Hematopoietic multipotent progenitor cell treated with erythropoietin and hydrocortisone succinate and interleukin-3 and kit ligand, for 6 days (in vitro differentiated cells): ENCODE data around the gene DDB1.

Source experiments
- DNase-seq: peaks from one replicate; pipeline ENCODE4 v3.0.0-alpha.2; 2015

DDB1 gene

DNA sequence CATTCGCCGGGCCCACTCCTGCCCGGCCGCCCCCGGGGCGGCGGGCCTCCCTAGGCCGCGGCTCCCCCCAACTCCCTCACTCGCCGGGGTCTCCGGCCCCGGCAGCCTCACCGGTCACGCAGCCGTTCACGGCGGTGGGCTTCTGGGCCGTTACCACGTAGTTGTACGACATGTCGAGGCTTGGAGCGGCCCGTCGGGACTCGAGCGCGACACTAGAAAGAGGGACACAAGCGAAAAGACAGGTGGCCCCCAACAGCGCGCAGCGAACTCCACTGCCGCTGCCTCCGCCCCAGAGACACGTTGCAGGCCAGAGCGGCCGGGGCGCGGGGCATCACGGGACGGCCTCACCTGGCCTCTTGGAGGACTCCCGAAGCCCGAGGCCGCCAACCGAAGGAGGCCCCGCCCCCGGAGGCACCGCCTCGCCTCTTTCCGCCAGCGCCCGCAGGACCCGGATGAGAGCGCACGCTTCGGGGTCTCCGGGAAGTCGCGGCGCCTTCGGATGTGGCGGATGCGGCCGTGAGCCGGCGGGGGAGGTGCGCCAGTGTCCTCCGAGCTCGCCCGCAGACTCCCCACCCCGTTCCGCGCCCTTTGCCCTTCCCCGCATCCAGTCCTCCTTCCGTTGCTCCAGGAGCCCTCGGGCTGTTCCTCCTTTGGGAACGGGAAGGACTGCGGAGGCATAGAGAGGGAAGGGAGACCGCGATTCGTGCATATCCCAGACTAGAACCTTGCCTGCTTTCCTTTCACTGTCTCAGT lies at the start of gene DDB1, which contains the start of gene TKFC:
DDB1 (minus strand) TSS at position 309 of the 753 bp plus-strand sequence; CDS start at position 172, 137 bp downstream.
TKFC (plus strand) TSS at position 432 of the 753 bp plus-strand sequence. CDS start 1,501 bp downstream, outside the sequence.
- DNase-seq, result peak; percentile 97

DNA sequence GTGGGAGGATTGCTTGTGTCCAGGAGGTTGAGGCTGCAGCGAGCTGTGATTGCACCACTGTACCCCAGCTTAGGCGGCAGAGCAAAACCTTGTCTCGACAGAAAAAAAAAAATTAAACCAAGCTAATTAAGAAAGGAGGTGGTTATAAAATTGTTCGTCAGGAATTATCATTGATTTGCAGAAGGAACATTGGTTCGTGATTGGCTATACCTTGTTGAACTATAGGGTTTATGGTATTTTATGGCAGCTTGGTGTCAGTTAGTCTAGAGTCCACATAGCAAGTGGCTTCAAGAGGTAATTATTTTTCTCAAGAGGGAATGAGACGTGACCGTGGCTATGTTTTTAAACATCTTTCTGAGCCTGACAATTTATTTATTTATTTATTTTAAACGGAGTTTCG lies 48.0 kb upstream of the DDB1 start:
- DNase-seq, result no peak

DNA sequence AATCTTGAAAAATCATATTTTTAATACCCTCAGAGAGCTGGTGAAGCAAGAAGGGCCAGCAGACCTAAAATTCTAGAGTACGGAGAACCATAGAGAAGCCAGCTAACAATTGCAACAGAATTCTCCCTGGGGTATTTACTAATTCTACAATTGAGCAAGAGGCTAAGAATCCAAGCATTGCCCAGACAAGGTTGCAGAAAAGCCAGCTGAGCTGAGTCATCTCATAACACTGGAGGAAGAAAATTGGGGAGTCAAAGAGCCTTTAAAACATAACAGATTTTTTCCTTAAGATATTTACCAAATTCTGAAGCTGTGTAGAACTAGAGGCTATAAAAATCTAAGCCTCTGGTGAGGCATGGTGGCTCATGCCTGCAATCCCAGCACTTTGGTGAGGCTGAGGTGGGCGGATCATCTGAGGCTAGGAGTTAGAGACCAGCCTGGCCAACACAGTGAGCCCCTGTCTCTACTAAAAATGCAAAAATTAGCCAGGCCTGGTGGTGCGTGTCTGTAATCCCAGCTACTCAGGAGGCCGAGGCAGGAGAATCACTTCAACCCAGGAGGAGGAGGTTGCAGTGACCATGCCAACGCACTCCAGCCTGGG lies 45.9 kb upstream of the DDB1 start:
- DNase-seq, result peak; percentile 43

DNA sequence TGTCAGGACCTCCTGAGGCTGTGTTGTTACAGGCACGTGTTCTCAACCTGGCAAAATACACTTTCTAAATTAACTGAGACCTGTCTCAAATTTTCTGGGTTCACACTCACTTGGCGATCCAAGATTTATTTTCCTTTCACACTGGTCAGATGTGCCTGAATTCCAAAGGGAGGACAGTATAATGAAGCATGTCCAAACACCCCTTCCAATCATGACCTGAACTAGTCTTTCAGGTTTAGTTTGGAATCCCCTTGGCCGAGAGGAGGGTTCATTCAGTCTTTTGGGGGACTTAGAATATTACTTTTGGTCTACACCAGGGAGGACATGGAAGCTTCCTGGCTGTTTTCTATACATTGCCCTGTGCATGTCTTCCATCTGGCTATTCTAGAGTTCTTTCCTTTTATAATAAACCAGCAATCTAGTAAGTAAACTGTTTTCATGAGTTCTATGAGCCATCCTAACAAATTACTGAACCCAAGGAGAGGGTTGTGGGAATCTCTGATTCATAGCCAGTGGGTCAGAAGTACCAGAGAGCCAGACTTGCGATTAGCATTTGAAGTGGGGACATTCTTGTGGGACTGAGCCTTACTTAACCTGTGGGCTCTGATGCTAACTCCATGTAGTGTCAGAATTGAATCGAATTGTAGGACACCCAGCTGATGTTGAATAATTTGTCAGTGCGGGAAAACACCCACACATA lies 44.7 kb upstream of the DDB1 start:
- no peak for DNase-seq

DNA sequence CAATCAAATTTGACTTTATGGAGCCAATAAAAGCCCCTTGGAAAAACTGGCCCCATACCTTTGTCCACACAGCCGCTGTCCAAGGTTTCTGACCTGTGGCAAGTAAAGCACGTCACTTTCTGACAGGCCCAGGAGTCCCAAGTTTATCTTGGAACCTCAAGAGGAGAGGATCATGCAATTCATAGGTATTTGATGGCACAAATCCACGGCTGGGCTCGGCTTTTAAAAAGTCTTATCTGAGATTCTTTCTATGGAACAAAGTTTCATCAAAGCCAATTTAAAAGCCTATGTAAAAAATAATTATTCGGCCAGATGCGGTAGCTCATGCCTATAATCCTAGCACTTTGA lies 42.8 kb upstream of the DDB1 start:
- DNase-seq, result no peak

DNA sequence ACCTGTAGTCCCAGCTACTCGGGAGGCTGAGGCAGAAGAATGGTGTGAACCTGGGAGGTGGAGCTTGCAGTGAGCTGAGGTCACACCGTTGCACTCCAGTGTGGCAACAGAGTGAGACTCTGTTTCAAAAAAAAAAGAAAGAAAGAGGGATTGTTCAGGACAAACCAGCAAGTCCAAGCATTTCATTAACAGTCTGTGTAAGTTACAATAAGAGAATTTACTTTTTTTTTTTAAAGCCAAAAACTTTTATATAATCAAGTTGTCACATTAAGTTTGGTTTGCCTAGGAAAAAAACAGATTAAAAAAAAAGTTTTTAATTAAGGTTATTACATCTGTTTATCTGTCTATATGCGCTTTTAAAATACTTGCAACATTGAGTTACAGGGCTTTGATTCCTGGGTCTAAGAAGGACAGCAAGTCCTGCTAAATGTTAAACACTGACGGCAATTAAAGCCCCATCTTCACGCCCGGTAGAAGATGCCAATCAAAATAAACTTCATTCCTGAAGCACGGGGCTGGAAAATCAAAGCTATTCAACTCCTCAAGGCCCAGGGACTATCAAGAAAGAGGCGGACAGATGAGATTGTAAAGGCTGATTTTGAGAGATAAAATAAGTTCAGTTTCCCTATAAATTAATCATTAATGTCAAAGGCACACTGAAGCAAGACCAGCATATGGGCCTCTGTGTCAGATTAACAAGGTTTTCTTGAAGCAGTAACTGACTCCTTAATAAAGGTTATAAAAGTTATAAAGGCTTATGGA lies 39.9 kb upstream of the DDB1 start:
- no peak for DNase-seq

DNA sequence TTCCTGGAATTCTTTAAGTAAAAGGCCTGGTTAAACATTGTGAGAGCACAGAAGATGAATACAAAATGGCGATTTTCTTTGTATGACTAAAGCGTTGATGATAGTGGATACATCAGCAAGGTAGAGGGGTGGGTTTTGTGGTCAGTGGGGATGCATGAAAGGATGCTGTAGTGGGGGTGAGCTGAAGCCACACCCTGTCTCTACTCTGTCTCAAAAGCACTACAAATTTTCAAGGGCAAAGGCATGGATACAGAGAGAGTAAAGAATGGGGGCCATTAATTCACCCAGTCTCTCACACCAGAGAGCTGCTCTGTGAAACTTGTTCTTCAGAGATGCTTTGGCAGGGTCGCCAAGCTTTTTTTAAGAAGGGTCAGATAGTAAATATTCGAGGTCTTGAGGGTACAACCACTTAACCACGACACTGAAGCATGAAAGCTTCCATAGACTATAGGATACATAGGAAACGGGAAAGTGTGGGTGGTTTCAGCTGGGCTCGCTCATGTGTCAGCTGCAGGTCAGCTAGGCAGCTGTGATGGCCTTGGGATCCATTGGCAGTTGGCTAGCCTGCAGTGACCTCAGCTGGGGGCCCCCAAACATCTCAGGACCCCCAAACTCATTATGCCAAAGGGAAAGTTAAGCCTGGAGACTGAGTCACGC lies 37.6 kb upstream of the DDB1 start:
- DNase-seq, result no peak

DNA sequence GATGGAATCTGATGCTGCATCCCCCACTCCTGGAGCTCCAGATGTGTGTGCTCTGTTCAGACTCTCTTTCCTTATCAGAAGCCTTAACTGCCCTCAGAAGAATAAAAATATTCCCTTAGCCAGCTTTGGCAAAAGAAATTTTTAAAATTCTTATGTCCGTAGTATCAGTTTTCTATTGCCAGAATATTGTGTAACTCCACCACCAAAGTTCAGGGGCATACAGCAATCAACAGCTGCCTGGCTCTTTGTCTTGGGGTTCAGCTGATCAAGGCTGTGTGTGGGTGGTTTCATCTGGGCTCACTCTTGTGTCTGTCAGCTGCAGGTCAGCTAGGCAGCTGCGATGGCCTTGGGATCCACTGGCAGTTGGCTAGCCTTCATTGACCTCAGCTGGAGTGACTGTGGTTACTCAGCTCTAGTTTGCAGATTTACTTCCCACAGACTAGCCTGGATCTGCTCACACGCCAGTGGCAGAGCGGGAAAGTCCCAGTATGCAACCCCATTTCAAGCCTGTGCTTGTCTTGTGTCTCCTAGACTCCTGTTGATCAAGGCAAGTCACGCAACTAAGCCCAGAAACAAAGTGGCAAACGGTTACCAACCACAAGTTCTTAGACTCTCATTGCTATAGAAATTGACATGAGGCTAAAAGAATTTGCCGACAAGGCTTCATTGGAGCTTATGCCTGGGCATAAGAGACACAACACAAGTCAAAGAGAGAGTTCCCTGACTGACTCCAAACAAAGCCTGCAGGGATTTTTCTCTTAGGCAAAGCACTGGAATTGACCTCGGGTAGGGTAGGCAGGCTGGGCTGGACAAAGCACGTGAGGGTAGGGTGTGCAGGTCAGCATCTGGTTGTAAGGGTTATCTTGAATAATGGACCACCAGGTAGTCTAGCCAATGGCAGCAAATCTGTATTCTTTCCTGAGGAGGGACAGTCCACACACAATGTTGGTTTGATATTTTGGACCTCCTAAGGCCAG lies 36.8 kb upstream of the DDB1 start:
- no peak for DNase-seq

DNA sequence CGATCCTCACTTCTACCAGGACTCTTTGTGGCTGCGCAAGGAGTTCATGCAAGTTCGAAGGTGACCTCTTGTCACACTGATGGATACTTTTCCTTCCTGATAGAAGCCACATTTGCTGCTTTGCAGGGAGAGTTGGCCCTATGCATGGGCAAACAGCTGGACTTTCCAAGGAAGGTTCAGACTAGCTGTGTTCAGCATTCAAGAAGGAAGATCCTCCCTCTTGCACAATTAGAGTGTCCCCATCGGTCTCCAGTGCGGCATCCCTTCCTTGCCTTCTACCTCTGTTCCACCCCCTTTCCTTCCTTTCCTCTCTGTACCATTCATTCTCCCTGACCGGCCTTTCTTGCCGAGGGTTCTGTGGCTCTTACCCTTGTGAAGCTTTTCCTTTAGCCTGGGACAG lies 35.7 kb upstream of the DDB1 start:
- DNase-seq, result no peak

DNA sequence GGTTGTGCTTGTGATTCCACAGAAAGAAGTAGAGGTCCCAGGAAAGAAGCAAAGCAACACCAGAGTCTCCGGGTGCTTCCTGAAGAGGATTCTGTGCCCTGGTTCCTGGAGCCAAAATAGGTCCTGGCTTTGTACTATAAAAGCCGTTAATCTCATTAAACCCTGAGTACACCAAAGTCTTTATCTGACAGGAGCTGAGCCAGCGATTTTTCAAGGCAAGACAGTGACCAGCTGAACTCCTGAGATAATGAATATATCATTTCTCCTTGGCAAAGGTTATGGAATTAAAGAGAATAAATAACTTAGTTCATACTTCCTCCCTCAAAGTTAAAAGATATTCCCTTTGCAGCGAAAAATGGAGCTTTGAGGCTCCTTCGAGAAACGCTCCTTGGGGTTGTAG lies 34.5 kb upstream of the DDB1 start:
- DNase-seq, result peak; percentile 89

DNA sequence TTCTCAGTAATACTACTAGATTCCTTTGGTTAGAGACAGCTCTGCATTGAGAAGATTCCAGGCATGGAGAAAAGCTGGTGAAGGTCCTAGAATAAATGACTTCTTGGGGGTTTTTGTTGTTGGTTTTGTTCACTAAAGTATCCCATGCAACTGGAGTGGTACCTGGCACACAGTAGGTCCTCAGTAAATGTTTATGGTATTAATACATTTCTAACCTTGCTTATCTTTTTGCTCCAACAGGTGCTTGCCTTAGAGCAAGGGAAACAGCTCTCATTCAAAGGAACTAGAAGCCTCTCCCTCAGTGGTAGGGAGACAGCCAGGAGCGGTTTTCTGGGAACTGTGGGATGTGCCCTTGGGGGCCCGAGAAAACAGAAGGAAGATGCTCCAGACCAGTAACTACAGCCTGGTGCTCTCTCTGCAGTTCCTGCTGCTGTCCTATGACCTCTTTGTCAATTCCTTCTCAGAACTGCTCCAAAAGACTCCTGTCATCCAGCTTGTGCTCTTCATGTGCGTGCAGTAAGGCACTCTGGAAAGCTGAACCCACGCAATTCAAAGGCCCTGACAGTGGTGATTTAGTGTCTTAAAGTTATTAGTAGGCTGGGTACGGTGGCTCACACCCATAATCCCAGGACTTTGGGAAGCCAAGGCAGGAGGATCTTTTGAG lies 31.2 kb upstream of the DDB1 start:
- no peak for DNase-seq

DNA sequence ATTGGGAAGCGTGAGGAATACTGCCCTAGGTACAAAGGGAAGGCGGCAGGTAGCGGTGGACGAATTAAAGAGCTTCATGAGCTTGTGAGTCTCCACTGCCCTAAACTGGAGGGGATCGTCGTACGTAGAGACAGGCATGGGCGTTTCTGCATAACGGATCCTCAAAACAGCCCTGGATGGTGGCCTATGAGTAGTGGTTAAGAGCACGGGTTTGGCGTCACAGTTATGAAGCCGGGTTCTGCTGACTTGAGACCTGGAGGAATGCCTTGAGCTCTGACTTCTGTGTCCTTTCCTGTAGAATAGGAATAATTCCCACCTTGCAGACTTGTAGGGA lies 29.6 kb upstream of the DDB1 start:
- DNase-seq, result peak; percentile 75

DNA sequence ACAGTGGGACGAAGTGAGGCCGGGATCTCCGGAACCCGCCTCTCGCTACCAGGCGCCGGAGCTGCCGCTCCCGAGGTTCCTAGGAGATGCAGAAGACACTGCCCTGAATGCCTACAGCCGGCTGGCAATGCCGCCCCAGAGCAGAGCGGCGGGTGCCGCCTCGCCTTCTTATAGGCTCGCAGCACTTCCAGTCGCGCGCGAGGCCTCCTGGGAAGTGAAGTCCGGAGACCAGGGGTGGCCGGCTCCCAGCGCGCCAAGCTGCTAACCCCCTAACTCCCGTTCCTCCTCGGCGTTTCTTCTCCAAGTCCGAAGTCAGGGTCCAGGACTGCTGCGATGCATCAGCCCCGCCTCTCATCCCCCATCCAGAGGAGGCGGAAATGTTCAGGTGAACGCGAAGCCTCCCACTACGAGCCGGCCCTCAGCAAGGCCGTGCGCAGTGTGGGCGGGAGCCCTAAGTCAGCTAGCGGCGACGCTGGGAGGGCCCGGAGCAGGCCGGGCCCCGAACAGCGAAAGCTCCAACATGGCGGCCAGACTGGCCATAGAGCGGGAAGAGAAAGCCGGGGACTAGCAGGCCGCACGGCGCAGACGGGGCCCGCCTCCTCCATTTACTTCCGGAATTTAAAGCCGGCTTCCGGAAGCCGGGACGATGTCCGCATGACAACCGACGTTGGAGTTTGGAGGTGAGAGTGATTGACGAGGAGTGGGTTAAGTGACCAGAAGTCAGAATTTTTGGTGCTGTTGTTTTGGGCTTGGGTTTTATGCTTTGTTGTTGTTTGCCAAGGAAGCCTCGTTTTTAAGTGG lies 29.0 kb upstream of the DDB1 start, which contains the start of the genes CYB561A3 and TMEM138:
CYB561A3 (minus strand) TSS at position 142 of the 801 bp plus-strand sequence. CDS start 5,169 bp downstream, outside the sequence.
TMEM138 (plus strand) TSS at position 634 of the 801 bp plus-strand sequence. CDS start 2,017 bp downstream, outside the sequence.
- peak; percentile 98 for DNase-seq

DNA sequence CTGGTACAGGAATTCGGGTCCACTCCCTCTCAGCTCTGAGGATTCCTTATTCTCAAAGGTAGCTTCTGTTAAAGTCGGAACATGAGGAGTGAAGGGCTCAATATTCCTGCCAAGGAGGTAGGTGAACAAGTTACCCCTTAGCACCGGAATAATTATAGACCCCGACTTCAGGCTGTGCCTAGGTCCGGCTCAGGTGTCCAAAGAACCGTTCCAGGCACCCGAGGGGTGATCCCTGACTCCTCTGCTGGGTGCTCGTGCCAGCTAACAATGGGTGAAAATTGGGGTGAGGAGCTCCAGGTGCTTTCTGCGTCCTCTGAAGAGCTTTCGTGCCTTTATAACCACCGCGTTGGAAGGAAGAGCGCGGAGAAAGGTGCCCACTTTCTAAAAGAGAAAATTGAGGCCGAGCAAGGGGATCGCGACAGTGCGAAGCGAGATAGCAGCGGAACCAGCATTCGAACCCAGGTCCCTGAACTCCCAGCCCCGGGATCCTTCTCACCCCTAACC lies 28.4 kb upstream of the DDB1 start:
- no peak for DNase-seq

DNA sequence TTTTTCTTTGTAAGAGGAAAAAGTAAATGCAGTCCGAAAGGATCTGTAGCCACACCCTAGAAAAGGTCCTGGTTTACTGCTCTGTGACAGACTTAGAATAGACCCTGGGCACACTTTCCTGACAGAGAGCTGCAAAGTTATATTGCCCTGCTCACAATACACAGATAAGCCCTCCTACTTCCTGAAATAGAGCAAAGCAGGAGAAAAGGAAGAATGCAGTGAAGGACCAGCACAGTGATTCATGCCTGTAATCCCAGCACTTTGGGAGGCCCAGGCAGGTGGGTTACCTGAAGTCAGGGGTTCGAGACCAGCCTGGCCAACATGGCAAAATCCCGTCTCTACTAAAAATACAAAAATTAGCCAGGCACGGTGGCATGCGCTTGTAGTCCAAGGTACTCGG lies 26.6 kb upstream of the DDB1 start:
- no peak for DNase-seq

DNA sequence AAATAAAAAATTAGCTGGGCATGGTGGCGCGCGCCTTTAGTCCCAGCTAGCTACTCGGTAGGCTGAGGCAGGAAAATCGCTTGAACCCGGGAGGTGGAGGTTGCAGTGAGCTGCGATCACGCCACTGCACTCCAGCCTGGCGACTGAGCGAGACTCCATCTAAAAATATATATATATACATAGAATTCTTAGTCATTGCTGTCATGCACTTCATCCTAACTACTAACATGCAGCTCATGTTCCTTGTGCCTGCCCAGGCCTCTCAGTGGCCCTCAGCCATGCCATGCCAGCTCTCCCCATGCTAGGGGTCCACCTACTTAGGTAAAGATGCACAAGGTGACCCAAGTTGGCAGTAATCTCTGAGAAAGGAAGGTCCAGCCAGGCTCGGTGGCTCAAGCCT lies 25.7 kb upstream of the DDB1 start:
- no peak for DNase-seq

DNA sequence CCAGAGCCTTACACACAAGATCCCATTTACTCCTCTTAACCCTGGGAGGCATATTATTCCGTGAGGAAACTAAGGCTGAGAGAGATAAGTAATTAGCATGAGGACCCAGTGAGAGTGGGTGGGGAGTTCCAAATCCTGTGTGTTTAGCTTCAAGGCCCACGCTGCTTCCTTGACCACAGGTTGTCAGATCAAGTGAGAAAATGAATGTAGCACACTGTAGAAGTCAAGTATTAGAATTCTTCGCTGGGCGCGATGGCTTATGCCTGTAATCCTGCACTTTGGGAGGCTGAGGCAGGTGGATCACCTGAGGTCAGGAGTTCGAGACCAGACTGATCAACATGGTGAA lies 25.0 kb upstream of the DDB1 start:
- DNase-seq, result no peak

DNA sequence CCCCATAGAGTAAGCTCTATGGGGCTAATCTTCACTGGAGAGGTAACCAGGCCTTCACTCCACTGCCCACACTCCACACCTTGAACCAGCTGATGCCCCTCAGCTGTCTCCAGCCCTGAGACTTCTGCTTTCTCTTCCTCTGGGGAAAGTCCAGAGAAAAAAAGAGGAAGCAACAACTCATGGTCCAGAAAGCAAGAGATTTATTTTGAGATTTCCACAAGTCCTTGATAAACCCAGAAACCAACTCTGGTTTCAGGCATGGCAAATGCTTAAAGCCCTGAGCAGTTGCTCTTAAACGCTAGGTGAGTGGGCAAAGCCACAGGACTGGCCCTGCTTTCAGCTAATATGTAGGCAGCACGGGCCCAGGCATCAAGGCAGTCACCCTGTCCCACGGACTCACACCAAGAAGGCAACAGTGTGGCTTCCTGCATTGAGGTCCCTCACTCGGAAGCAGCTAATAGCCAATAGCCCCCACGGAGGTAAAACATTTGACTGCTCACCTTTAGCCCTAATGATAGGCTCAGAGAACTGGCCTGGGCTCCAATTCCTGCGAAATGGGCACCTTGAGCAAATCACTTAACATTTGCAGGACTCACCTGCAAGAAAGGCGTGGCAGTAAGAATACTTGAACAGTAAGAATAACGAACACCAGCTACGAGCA lies 24.5 kb upstream of the DDB1 start:
- DNase-seq, result peak; percentile 51

DNA sequence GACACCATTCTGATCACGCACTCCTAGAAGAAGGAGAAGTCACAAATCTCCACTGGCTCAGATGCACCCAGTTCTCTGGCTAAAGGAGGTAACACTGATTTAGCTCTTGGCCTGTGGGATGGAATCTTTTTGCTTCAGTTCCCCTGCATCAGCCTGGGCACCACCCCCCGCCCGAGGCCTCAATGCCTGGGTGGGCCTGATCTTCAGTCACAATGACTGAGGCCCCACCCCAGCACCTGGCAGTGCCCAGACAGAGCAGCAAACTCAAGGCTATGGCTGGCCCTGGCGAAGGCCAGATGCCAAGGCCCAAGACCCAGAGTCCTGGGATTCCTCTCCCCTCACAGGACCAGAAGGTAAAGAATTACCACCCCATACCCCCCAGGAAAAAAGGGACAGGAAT lies 23.8 kb upstream of the DDB1 start:
- DNase-seq, result no peak
